ENCODE results near the gene TMEM181.
"Not testable (repeated sequence)": the region's sequence is repeated elsewhere in the genome, so short reads cannot be mapped to it uniquely, and the experiment has no call there.

The TMEM181 gene

GRCh38 chr6:158638324-158638854, 78.5 kb downstream of the TMEM181 start:
- DNase-seq (ENCODE audit: low read depth in 2 of 2): no peak

- no peak for DNase-seq (ENCODE audit: low read depth in 2 of 2)
Measured at GRCh38 chr6:158639056-158639455, 79.2 kb downstream of the TMEM181 start.

GRCh38 chr6:158640519-158640918, 80.6 kb downstream of the TMEM181 start:
- no peak for DNase-seq (ENCODE audit: low read depth in 2 of 2)

- DNase-seq (ENCODE audit: low read depth in 2 of 2): no peak
Measured at GRCh38 chr6:158642097-158642601, 82.3 kb downstream of the TMEM181 start.

GRCh38 chr6:158643836-158644230, 83.9 kb downstream of the TMEM181 start:
- no peak for DNase-seq (ENCODE audit: low read depth in 2 of 2)

GRCh38 chr6:158644231-158645063, 84.6 kb downstream of the TMEM181 start, which contains the start of gene DYNLT1:
DYNLT1 (minus strand) TSS chr6:158644743; CDS start chr6:158644708, 35 bp downstream.
- peak; percentile 70 to 78 for DNase-seq (ENCODE audit: low read depth in 2 of 2)

GRCh38 chr6:158645064-158646022, 85.5 kb downstream of the TMEM181 start:
- DNase-seq (ENCODE audit: low read depth in 2 of 2): no peak

GRCh38 chr6:158646023-158646910, 86.4 kb downstream of the TMEM181 start:
- no peak for DNase-seq (ENCODE audit: low read depth in 2 of 2)

- no peak for DNase-seq (ENCODE audit: low read depth in 2 of 2)
Measured at GRCh38 chr6:158647501-158647900, 87.6 kb downstream of the TMEM181 start.

- no peak for DNase-seq (ENCODE audit: low read depth in 2 of 2)
Measured at GRCh38 chr6:158648682-158649131, 88.8 kb downstream of the TMEM181 start.

GRCh38 chr6:158649289-158650143, 89.6 kb downstream of the TMEM181 start, which contains the start of gene SYTL3:
SYTL3 (plus strand) TSS chr6:158650054; CDS start chr6:158663269, 13,215 bp downstream.
- DNase-seq (ENCODE audit: low read depth in 2 of 2): peak; percentile 36 to 68

- DNase-seq (ENCODE audit: low read depth in 2 of 2): not testable (repeated sequence)
Measured at GRCh38 chr6:158651981-158652737, 92.3 kb downstream of the TMEM181 start.

GRCh38 chr6:158653577-158654354, 93.9 kb downstream of the TMEM181 start:
- peak; percentile 76 to 87 for DNase-seq (ENCODE audit: low read depth in 2 of 2)

- no peak for DNase-seq (ENCODE audit: low read depth in 2 of 2)
Measured at GRCh38 chr6:158654498-158654897, 94.6 kb downstream of the TMEM181 start.

GRCh38 chr6:158654960-158655489, 95.1 kb downstream of the TMEM181 start:
- no peak for DNase-seq (ENCODE audit: low read depth in 2 of 2)

- DNase-seq (ENCODE audit: low read depth in 2 of 2): no peak
Measured at GRCh38 chr6:158655569-158656450, 95.9 kb downstream of the TMEM181 start.

- DNase-seq (ENCODE audit: low read depth in 2 of 2): not testable (repeated sequence)
Measured at GRCh38 chr6:158656986-158657385, 97.1 kb downstream of the TMEM181 start.

All from activated CD8-positive, alpha-beta memory T cell treated with anti-CD3 and anti-CD28 coated beads for 4 hours (primary cell).